OCI-LY1 (cell line): Measurements from ENCODE around the gene TIGD1.
"Not testable (repeated sequence)": the region's sequence is repeated elsewhere in the genome, so short reads cannot be mapped to it uniquely, and the experiment has no call there.

Experiments used
- H2AFZ ChIP-seq: fragments of 200-600 bp; sonication (generic), shearing (Covaris generic); 2 replicates; pipeline ENCODE4 v1.6.0; 2014; ENCODE audit warnings: antibody characterized with exemption, mild to moderate bottlenecking, low read length
- H3F3A ChIP-seq: fragments of 200-600 bp; sonication (generic), shearing (Covaris generic); 2 replicates; pipeline ENCODE4 v1.6.0; 2014; ENCODE audit warnings: mild to moderate bottlenecking, antibody characterized with exemption, low read length, moderate library complexity; ENCODE audit not compliant: insufficient read depth
- H3K27ac ChIP-seq: fragments of 200-600 bp; sonication (generic); 2 replicates; pipeline ENCODE4 v1.5.1; 2014; ENCODE audit warnings: low read length, mixed run types, mild to moderate bottlenecking, low read depth; ENCODE audit not compliant: poor library complexity, severe bottlenecking
- H3K27me3 ChIP-seq: fragments of 200-600 bp; sonication (generic); 2 replicates; pipeline ENCODE4 v1.6.0; 2014; ENCODE audit warnings: antibody characterized with exemption, mild to moderate bottlenecking, low read length, moderate library complexity; ENCODE audit not compliant: insufficient read depth
- H3K36me3 ChIP-seq: fragments of 200-600 bp; sonication (generic); 2 replicates; pipeline ENCODE4 v1.6.1; 2014; ENCODE audit warnings: mild to moderate bottlenecking, antibody characterized with exemption, low read length, moderate library complexity, mixed read lengths; ENCODE audit not compliant: insufficient read depth
- H3K4me1 ChIP-seq: fragments of 200-600 bp; sonication (generic); 2 replicates; pipeline ENCODE4 v1.5.1; 2014; ENCODE audit warnings: mild to moderate bottlenecking, low read length, moderate library complexity; ENCODE audit not compliant: insufficient read depth, severe bottlenecking
- H3K4me2 ChIP-seq: fragments of 200-600 bp; sonication (generic), shearing (Covaris generic); 2 replicates; pipeline ENCODE4 v1.6.1; 2014; ENCODE audit warnings: low read length
- H3K4me3 ChIP-seq: fragments of 200-600 bp; sonication (generic); 2 replicates; pipeline ENCODE4 v1.5.1; 2014; ENCODE audit warnings: low read length, low read depth, mild to moderate bottlenecking, mixed read lengths; ENCODE audit not compliant: poor library complexity, severe bottlenecking
- H3K79me2 ChIP-seq: fragments of 200-600 bp; shearing (Covaris generic); 2 replicates; pipeline ENCODE4 v1.6.1; 2016; ENCODE audit warnings: mixed run types, low read length, mixed read lengths; ENCODE audit not compliant: insufficient read depth
- H3K9ac ChIP-seq: fragments of 200-600 bp; sonication (generic), shearing (Covaris generic); 2 replicates; pipeline ENCODE4 v1.6.1; 2014; ENCODE audit warnings: mild to moderate bottlenecking, low read length, mixed read lengths
- H3K9me2 ChIP-seq: fragments of 200-600 bp; sonication (generic), shearing (Covaris generic); 2 replicates; pipeline ENCODE4 v1.6.1; 2014; ENCODE audit warnings: low read depth, mild to moderate bottlenecking, low read length, mixed read lengths
- H3K9me3 ChIP-seq: fragments of 200-600 bp; shearing (Covaris generic); 2 replicates; pipeline ENCODE4 v1.6.1; 2014; ENCODE audit warnings: low read length, mixed read lengths
- H4K20me1 ChIP-seq: fragments of 200-600 bp; sonication (generic), shearing (Covaris generic); 2 replicates; pipeline ENCODE4 v1.6.0; 2016; ENCODE audit warnings: mild to moderate bottlenecking, low read length; ENCODE audit not compliant: insufficient read depth
- EZH2 ChIP-seq: fragments of 200-600 bp; sonication (generic), shearing (Covaris generic); IDR thresholded peaks from 2 replicates; pipeline ENCODE4 v1.8.0; 2017; ENCODE audit warnings: borderline replicate concordance, mixed run types, mild to moderate bottlenecking, antibody characterized with exemption, low read length, moderate library complexity, mixed read lengths
- TF ChIP-seq, protein P1 (sequence below): fragments of 200-600 bp; sonication (generic), shearing (Covaris generic); IDR thresholded peaks from 2 replicates; pipeline ENCODE4 v1.5.1; 2017; ENCODE audit warnings: mild to moderate bottlenecking, antibody characterized with exemption, low read length, moderate library complexity, mixed read lengths

The TIGD1 gene

DNA sequence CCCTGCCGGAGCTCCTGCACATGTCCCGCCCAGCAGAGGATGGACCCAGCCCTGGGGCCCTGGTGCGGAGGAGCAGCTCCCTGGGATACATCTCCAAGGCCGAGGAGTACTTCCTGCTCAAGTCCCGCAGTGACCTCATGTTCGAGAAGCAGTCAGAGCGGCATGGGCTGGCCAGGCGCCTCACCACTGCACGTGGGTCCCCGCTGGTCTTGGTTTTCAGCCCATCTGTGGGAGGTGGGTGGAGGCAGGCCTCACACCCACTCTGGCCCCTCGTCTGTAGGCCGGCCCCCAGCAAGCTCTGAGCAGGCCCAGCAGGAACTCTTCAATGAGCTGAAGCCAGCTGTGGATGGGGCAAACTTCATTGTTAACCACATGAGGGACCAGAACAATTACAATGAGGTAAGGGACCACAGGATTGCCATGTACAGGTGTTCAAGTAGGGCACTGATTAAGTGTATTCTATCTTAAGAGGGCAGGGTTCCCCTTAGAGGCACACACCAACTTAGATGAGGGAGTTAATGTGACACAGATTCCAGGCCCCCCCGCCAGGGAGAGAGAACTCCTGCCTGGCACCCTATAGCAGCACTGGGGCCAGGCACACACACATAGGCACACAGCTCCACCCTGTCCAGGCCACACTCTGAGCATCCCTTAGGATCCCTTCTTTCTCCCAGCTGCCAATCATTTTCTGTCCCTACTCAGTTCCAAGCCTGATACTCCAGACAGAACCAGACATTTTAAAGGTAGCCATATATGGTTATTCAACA is 16.2 kb downstream of the TIGD1 start:
- Histone ChIP-seq H3K9me3 (no peaks in the 10 kb centered on the region), H3K27ac (no peak overlapping the region), H2AFZ (no peak overlapping the region), H3K79me2 (no peaks in the 10 kb centered on the region), H3K4me1 (peaks cover 8% of the 10 kb centered on the region), H3F3A (no peaks in the 10 kb centered on the region), H4K20me1 (no peaks in the 10 kb centered on the region), H3K9me2 (no peaks in the 10 kb centered on the region), H3K27me3 (peaks cover 15% of the 10 kb centered on the region; the same call in 1 of the 2 replicates), H3K4me2 (no peak overlapping the region), H3K4me3 (no peak overlapping the region), H3K36me3 (no peaks in the 10 kb centered on the region), H3K9ac (no peak overlapping the region)
- TF ChIP-seq EZH2: no peak
- TF ChIP-seq, protein P1, sequence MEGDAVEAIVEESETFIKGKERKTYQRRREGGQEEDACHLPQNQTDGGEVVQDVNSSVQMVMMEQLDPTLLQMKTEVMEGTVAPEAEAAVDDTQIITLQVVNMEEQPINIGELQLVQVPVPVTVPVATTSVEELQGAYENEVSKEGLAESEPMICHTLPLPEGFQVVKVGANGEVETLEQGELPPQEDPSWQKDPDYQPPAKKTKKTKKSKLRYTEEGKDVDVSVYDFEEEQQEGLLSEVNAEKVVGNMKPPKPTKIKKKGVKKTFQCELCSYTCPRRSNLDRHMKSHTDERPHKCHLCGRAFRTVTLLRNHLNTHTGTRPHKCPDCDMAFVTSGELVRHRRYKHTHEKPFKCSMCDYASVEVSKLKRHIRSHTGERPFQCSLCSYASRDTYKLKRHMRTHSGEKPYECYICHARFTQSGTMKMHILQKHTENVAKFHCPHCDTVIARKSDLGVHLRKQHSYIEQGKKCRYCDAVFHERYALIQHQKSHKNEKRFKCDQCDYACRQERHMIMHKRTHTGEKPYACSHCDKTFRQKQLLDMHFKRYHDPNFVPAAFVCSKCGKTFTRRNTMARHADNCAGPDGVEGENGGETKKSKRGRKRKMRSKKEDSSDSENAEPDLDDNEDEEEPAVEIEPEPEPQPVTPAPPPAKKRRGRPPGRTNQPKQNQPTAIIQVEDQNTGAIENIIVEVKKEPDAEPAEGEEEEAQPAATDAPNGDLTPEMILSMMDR: no peak

DNA sequence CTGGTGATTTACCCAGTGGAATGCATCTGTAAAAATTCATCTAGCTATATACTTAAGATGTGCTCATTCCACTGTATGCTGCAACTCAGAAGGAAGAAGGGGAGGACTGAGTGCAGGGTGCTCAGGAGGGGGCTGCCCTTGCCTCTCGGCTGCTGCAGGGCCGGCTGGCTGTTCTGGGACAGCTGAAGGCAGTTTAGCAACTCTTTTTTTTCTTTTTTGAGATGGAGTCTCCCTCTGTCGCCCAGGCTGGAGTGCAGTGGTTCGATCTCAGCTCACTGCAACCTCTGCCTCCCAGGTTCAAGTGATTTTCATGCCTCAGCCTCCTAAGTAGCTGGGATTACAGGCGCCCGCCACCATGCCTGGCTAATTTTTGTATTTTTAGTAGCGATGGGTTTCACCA is 17.5 kb downstream of the TIGD1 start:
- not testable (repeated sequence) for H3K79me2 ChIP-seq, H3K36me3 ChIP-seq, H2AFZ ChIP-seq, H3K4me1 ChIP-seq, H3K4me3 ChIP-seq, H3K9me2 ChIP-seq, H4K20me1 ChIP-seq, H3K4me2 ChIP-seq, H3K9ac ChIP-seq, H3K9me3 ChIP-seq, H3F3A ChIP-seq, H3K27ac ChIP-seq
- H3K27me3 ChIP-seq: peaks cover 15% of the 10 kb centered on the region; the same call in 1 of the 2 replicates

DNA sequence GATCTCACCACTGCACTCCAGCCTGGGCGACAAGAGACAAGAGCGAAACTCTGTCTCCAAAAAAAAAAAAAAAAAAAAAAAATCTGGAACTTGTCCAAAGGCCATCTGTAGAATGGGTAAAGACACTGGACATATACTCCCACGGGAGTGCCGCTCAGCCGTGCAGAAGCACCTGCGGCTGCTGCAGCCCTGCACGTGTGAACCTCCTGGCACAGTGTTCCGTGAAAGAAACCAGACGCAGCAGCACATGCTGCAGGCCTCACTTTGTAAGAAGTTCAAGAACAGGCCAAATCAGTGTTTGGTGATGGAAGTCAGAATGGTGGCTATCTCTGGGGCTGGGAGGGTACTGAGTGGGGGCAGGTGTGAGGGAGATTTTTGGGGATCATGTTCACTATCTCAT is 17.9 kb downstream of the TIGD1 start:
- Histone ChIP-seq H3K4me1 (peaks cover 8% of the 10 kb centered on the region), H3K4me2 (no peak overlapping the region), H3K27ac (no peak overlapping the region), H3K27me3 (peaks cover 15% of the 10 kb centered on the region; the same call in 1 of the 2 replicates), H2AFZ (no peak overlapping the region), H3K4me3 (no peak overlapping the region), H3F3A (no peaks in the 10 kb centered on the region), H4K20me1 (no peaks in the 10 kb centered on the region), H3K9me2 (no peaks in the 10 kb centered on the region), H3K79me2 (no peaks in the 10 kb centered on the region), H3K9ac (no peak overlapping the region), H3K9me3 (no peaks in the 10 kb centered on the region), H3K36me3 (no peaks in the 10 kb centered on the region)
- TF ChIP-seq EZH2: no peak
- TF ChIP-seq, protein P1: no peak
